Chondrocyte (in vitro differentiated cells): Measurements from ENCODE around the gene PIGW. TPM values are rescaled to one million over a fixed set of nuclear protein-coding genes. Genes with fewer than 3 reads are reported as not detected.
A peak's percentile ranks its signal among the peaks of the same experiment; 100 is the strongest.

Experiments used
- DNase-seq: peaks from one replicate; pipeline ENCODE4 v3.0.0; 2021; ENCODE audit warnings: mixed read lengths, low spot score
- H3K27ac Mint-ChIP-seq: one replicate; pipeline ENCODE4 v1.8.0; 2021; ENCODE audit warnings: mild to moderate bottlenecking, moderate library complexity, mixed read lengths; ENCODE audit not compliant: unreplicated experiment
- H3K27me3 Mint-ChIP-seq: 2 replicates; pipeline ENCODE4 v1.8.0; 2021; ENCODE audit warnings: low read depth, mixed read lengths
- H3K36me3 Mint-ChIP-seq: 2 replicates; pipeline ENCODE4 v1.8.0; 2021; ENCODE audit warnings: low read depth, mixed read lengths
- H3K4me1 Mint-ChIP-seq: 2 replicates; pipeline ENCODE4 v1.8.0; 2021; ENCODE audit warnings: low read depth, mild to moderate bottlenecking, mixed read lengths
- H3K4me3 Mint-ChIP-seq: one replicate; pipeline ENCODE4 v1.8.0; 2021; ENCODE audit warnings: mild to moderate bottlenecking, moderate library complexity, mixed read lengths; ENCODE audit not compliant: unreplicated experiment
- H3K9me3 Mint-ChIP-seq: 2 replicates; pipeline ENCODE4 v1.8.0; 2021; ENCODE audit warnings: low read depth, mixed read lengths
- long read RNA-seq: library from polyadenylated mRNA; stranded (forward); transcript quantifications from one replicate; pipeline ENCODE4 v2.0.0, GENCODE V29; 2021
- total RNA-seq: library from RNA; stranded (reverse); gene quantifications from 3 replicates; pipeline ENCODE4 v1.2.1, GENCODE V29; 2021
- TF ChIP-seq, protein P1 (sequence below): fragments of 200-600 bp; sonication (generic); IDR thresholded peaks from 2 replicates; pipeline ENCODE4 v1.5.0; 2021; ENCODE audit warnings: antibody characterized with exemption, mild to moderate bottlenecking, moderate library complexity

The PIGW gene
- 10.5 to 15.4 TPM (median 11.0 TPM) in 3 replicates for total RNA-seq
- long read RNA-seq, transcript PIGW-204 (2 exons, 2,312 nt): major isoform, 12 of 21 reads
- long read RNA-seq, transcript PIGW-206 (2 exons, 2,264 nt): minor isoform, 7 of 21 reads
- long read RNA-seq, partial matches to known transcripts: 0 of 21 reads
- long read RNA-seq, other reads (novel, unspliced or antisense): 0 of 21 reads

GRCh38 chr17:36534840-36535668 is at the start of gene PIGW, which contains the start of gene MYO19:
PIGW (plus strand) TSS chr17:36534987; CDS start chr17:36537102, 2,115 bp downstream.
MYO19 (minus strand) TSS chr17:36534868; CDS start chr17:36532538, 2,330 bp downstream.
- Mint-ChIP-seq H3K4me1 (peaks cover 17% of the 10 kb centered on the region), H3K27ac (peak within 1 kb of the TSS; percentile 99), H3K4me3 (peak within 1 kb of the TSS; percentile 97), H3K27me3 (no peaks in the 10 kb centered on the region), H3K9me3 (no peaks in the 10 kb centered on the region), H3K36me3 (peaks cover 5% of the 10 kb centered on the region)
- TF ChIP-seq, protein P1, sequence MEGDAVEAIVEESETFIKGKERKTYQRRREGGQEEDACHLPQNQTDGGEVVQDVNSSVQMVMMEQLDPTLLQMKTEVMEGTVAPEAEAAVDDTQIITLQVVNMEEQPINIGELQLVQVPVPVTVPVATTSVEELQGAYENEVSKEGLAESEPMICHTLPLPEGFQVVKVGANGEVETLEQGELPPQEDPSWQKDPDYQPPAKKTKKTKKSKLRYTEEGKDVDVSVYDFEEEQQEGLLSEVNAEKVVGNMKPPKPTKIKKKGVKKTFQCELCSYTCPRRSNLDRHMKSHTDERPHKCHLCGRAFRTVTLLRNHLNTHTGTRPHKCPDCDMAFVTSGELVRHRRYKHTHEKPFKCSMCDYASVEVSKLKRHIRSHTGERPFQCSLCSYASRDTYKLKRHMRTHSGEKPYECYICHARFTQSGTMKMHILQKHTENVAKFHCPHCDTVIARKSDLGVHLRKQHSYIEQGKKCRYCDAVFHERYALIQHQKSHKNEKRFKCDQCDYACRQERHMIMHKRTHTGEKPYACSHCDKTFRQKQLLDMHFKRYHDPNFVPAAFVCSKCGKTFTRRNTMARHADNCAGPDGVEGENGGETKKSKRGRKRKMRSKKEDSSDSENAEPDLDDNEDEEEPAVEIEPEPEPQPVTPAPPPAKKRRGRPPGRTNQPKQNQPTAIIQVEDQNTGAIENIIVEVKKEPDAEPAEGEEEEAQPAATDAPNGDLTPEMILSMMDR: peak; percentile 49
- DNase-seq: no peak

DNA sequence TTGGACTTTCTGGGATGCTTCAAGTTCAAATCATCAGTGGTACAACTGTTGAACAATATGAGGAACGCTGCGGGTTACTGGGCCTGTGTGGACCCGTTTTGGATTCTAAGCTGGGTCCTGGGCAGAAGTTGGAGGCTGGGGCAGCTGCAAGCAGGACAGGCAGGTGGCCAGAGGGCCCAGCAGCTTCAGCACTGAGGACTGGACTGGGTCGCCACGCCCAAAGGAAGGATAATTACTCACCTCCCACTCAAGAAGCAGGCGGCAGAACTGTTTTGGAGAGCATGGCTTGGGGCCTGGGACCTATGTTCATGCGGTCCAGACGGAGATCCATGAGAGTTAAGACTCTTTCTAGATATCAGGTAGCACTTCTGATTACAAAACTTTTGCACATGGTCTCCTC is 49.8 kb upstream of the PIGW start:
- peak; percentile 38 for DNase-seq

DNA sequence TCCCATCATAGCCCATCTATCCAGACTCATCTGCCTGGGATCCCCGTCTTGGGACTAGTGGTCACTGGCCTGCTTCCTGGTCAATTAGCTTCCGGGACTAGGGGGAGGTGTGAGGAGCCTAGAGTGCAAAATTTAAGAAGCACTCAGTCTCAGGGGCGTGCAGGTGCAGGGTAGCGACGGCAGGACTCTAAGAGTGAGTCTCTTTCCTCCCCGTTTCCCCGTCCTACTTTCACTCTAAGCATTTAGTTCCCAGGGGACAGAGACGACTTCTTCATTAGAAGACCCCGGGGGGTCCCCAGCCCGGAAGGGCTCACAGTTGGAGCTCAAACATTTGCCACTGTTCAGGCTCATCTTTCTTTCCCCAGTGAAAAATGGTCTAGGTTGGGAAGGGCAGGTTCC is 49.0 kb upstream of the PIGW start:
- Mint-ChIP-seq H3K9me3 (peaks cover 5% of the 10 kb centered on the region), H3K4me3 (peak overlapping the region; percentile 99), H3K4me1 (peaks cover 33% of the 10 kb centered on the region), H3K27me3 (peaks cover 15% of the 10 kb centered on the region), H3K27ac (peak overlapping the region; percentile 13), H3K36me3 (peaks cover 8% of the 10 kb centered on the region)
- peak; percentile 35 for DNase-seq
- TF ChIP-seq, protein P1: no peak

More for the DNA sequence above, 49.8 kb upstream of the PIGW start:
- TF ChIP-seq, protein P1: no peak
- Mint-ChIP-seq H3K27me3 (peaks cover 18% of the 10 kb centered on the region), H3K4me1 (peaks cover 33% of the 10 kb centered on the region), H3K36me3 (peaks cover 7% of the 10 kb centered on the region), H3K4me3 (no peak overlapping the region), H3K9me3 (peaks cover 1% of the 10 kb centered on the region), H3K27ac (no peak overlapping the region)

GRCh38 chr17:36486204-36487194 is 48.3 kb upstream of the PIGW start, which contains the start of gene ZNHIT3:
ZNHIT3 (plus strand) TSS chr17:36486681; CDS start chr17:36486700, 19 bp downstream.
- H3K9me3 Mint-ChIP-seq: peaks cover 5% of the 10 kb centered on the region
- TF ChIP-seq, protein P1: no peak
- H3K4me1 Mint-ChIP-seq: peaks cover 33% of the 10 kb centered on the region
- H3K4me3 Mint-ChIP-seq: peak within 1 kb of the TSS; percentile 99
- H3K27me3 Mint-ChIP-seq: peaks cover 11% of the 10 kb centered on the region
- DNase-seq: peak; percentile 94
- H3K36me3 Mint-ChIP-seq: peaks cover 8% of the 10 kb centered on the region
- H3K27ac Mint-ChIP-seq: peak within 1 kb of the TSS; percentile 97
